ENCODE data around the gene SPINK5. TPM values are rescaled to one million over a fixed set of nuclear protein-coding genes. Genes with fewer than 3 reads are reported as not detected.
A peak's percentile ranks its signal among the peaks of the same experiment; 100 is the strongest.

The SPINK5 gene
- total RNA-seq, 1 experiment from 2014 or later: 6.0 TPM

GRCh38 chr5:148177207-148177606, 113.4 kb downstream of the SPINK5 start:
- no peaks in the 10 kb centered on the region for H4K20me1 ChIP-seq (ENCODE audit: control insufficient read depth, insufficient read depth, insufficient read length)
- no peak for DNase-seq
- H3K9me3 Mint-ChIP-seq: no peaks in the 10 kb centered on the region
- no peaks in the 10 kb centered on the region for H3K4me1 Mint-ChIP-seq
- no CpG with 5 or more reads among the region's 1 CpG for WGBS (ENCODE audit: extremely low coverage, insufficient read length, low lambda C conversion rate)
- no peaks in the 10 kb centered on the region for H3K23me2 ChIP-seq (ENCODE audit: insufficient read length, low read depth, low read length, poor library complexity, severe bottlenecking)
- H3K36me3 Mint-ChIP-seq (ENCODE audit: insufficient read depth in 1 of 3, low read depth in 3 of 3): no peaks in the 10 kb centered on the region
- no peak overlapping the region for H2BK5ac ChIP-seq (ENCODE audit: insufficient read length, low read length)
- no peak overlapping the region for H3K4ac ChIP-seq (ENCODE audit: low read depth, low read length)
- no peaks in the 10 kb centered on the region for H3K27me3 ChIP-seq (ENCODE audit: insufficient read depth, low read length)
- no peak overlapping the region for H3K23ac ChIP-seq (ENCODE audit: insufficient read length, low read depth, low read length)
- H3K18ac ChIP-seq (ENCODE audit: insufficient read length, low read depth, low read length): no peak overlapping the region
- no peaks in the 10 kb centered on the region for H3K9me3 ChIP-seq (ENCODE audit: control insufficient read depth, low read depth, low read length)
- H3K27ac ChIP-seq (ENCODE audit: insufficient read length, low read depth, low read length): no peak overlapping the region
- peaks cover 3% of the 10 kb centered on the region for H3K27me3 Mint-ChIP-seq (ENCODE audit: low read depth)
- no peak overlapping the region for H2AFZ ChIP-seq (ENCODE audit: low read length)
- TF ChIP-seq, protein P1, sequence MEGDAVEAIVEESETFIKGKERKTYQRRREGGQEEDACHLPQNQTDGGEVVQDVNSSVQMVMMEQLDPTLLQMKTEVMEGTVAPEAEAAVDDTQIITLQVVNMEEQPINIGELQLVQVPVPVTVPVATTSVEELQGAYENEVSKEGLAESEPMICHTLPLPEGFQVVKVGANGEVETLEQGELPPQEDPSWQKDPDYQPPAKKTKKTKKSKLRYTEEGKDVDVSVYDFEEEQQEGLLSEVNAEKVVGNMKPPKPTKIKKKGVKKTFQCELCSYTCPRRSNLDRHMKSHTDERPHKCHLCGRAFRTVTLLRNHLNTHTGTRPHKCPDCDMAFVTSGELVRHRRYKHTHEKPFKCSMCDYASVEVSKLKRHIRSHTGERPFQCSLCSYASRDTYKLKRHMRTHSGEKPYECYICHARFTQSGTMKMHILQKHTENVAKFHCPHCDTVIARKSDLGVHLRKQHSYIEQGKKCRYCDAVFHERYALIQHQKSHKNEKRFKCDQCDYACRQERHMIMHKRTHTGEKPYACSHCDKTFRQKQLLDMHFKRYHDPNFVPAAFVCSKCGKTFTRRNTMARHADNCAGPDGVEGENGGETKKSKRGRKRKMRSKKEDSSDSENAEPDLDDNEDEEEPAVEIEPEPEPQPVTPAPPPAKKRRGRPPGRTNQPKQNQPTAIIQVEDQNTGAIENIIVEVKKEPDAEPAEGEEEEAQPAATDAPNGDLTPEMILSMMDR (conservative IDR thresholded peaks at IDR 0.05): no peak
- H3T11ph ChIP-seq (ENCODE audit: low read length): no peak overlapping the region
- H3K9ac ChIP-seq (ENCODE audit: extremely low read depth, insufficient read length, low read length): no peak overlapping the region
- no peaks in the 10 kb centered on the region for H3K4me1 ChIP-seq (ENCODE audit: insufficient read depth, low read length)
- H2BK15ac ChIP-seq (ENCODE audit: low read depth, low read length): no peak overlapping the region
- no peak overlapping the region for H2BK20ac ChIP-seq (ENCODE audit: low read depth, low read length, poor library complexity, severe bottlenecking)
- H3K4me2 ChIP-seq (ENCODE audit: insufficient read depth, insufficient read length, low read length): no peak overlapping the region
- H3K4me3 Mint-ChIP-seq: no peak overlapping the region
- H2BK120ac ChIP-seq (ENCODE audit: low read depth, low read length, poor library complexity, severe bottlenecking): no peak overlapping the region
- no peaks in the 10 kb centered on the region for H3K79me2 ChIP-seq (ENCODE audit: insufficient read depth, low read length)
- no peak overlapping the region for H2BK12ac ChIP-seq (ENCODE audit: insufficient read length, low read depth, low read length)
- H3K27ac Mint-ChIP-seq: peak overlapping the region in 1 of 3 experiments; percentile 32; a peak in 1 of 7 replicates
- no peak overlapping the region for H3K56ac ChIP-seq (ENCODE audit: insufficient read length, low read depth, low read length)
- no peak overlapping the region for H2AK5ac ChIP-seq (ENCODE audit: insufficient read length, low read length)
- no peak overlapping the region for H4K5ac ChIP-seq (ENCODE audit: insufficient read length, low read depth, low read length)
- H4K91ac ChIP-seq (ENCODE audit: insufficient read length, low read depth, low read length): no peak overlapping the region
- H3K79me1 ChIP-seq (ENCODE audit: insufficient read depth, low read depth, low read length, poor library complexity, severe bottlenecking): no peaks in the 10 kb centered on the region
- no peak overlapping the region for H3K14ac ChIP-seq (ENCODE audit: insufficient read depth, low read length)
- no peak overlapping the region for H4K8ac ChIP-seq (replicated peaks; ENCODE audit: insufficient read length, low read depth, low read length)

Data from H9 (cell line).